Ureter (tissue), 1 donor: ENCODE results near the gene NPEPL1. TPM values are rescaled to one million over a fixed set of nuclear protein-coding genes. Genes with fewer than 3 reads are reported as not detected.
A peak's percentile ranks its signal among the peaks of the same experiment; 100 is the strongest.

Experiments
- DNase-seq: peaks from one replicate; pipeline ENCODE4 v3.0.0-alpha.2; 2020; ENCODE audit warnings: low spot score
- total RNA-seq: library from RNA; stranded (reverse); gene quantifications from one replicate; pipeline ENCODE4 v1.2.4, GENCODE V29; 2023
- donor health status: DM: yes; HTN: yes; CAD: no.

Gene NPEPL1
- total RNA-seq, 1 donor from 2014 or later: 50.4 TPM

- DNase-seq: peak; percentile 4
Observed at GRCh38 chr20:58757647-58758046, 65.0 kb downstream of the NPEPL1 start.

GRCh38 chr20:58759947-58760346 is 67.3 kb downstream of the NPEPL1 start:
- no peak for DNase-seq

- no peak for DNase-seq
Observed at GRCh38 chr20:58760856-58761255, 68.3 kb downstream of the NPEPL1 start.

GRCh38 chr20:58762120-58762519 is 69.5 kb downstream of the NPEPL1 start:
- DNase-seq: no peak

- no peak for DNase-seq
Observed at GRCh38 chr20:58763076-58763475, 70.5 kb downstream of the NPEPL1 start.

Other genes with a start within 250 kb of the NPEPL1 start
- gene APCDD1L, start 177.4 kb upstream of the NPEPL1 start, total RNA-seq: 2.3 TPM
- gene STX16, start 41.5 kb upstream of the NPEPL1 start, total RNA-seq: 84.4 TPM
- 2.4 TPM for gene GNAS-AS1, start 158.1 kb downstream of the NPEPL1 start, total RNA-seq
- gene GNAS, start 159.9 kb downstream of the NPEPL1 start, total RNA-seq: 940 TPM